GM21786 (cell line): ENCODE results near the gene ATG9B.

Source experiments
- ATAC-seq: cut with Tn5 transposase; IDR thresholded peaks from one replicate; pipeline ENCODE4 v1.9.1; 2021; ENCODE audit not compliant: unreplicated experiment

Gene ATG9B

DNA sequence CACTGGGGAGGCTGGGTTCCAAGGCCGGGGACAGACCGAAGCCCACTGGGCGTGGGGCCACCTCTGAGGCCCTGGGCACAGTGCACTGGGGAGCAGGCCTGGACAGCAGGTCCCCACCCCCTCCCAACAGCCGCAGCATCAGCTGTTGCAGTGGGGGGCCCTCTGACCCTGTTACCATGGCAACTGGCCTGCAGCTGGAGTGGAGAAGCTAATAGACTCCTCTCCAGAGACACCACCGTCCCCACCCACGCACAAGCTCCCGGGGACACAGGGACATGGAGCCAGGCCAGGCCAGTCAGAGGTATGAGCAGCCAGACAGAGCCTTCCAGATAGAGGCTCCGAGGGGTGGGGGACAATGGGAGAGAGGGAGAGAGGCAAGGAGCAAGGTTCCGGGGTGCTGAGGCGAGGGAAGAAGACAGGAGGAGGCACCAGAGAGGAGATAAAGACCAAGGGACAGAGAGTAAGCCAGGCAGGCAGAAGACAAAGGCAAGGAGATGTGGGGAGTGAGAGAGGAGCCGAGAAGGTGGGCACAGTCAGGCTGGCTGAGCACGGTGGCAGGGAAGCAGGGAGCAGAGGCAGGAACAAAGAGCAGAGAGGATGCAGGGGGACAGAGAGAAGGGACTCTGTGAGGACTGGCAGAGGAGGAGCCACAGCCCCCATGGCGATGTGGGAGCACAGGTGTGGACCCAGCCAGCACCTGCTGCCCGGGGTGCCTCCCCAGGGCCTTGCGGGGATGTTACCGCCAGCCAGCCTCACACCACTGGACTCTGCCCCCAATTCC, 52.9 kb downstream of the ATG9B start:
- no peak for ATAC-seq

GRCh38 chr7:150970424-150970823, 53.9 kb downstream of the ATG9B start:
- ATAC-seq, result no peak

DNA sequence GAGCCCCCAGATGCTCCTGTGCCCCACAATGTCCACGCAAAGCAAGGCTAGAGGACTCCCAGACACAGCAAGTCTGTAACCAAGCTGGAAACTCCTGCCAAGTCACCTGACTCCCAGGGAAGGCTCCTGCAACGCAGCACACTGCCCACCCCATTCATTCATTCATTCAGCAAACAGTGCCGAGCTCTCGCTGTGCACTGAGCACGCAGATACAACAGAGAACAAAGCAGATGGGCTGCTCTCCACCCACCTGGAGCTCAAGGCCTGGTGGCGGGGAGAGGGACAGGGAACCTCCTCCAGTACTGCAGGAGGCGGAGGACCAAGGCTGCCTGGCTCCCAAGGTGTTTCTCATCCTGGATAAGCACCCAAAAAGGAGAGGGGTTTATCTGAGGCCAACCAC, 54.8 kb downstream of the ATG9B start:
- no peak for ATAC-seq

- ATAC-seq, result no peak
Measured at GRCh38 chr7:150968734-150969372, 55.4 kb downstream of the ATG9B start.

- ATAC-seq, result no peak
Measured at GRCh38 chr7:150968056-150968733, 56.1 kb downstream of the ATG9B start.

- no peak for ATAC-seq
Measured at GRCh38 chr7:150967349-150967748, 56.9 kb downstream of the ATG9B start.

- ATAC-seq, result no peak
Measured at GRCh38 chr7:150966002-150966401, 58.3 kb downstream of the ATG9B start.

GRCh38 chr7:150965273-150965830, 58.9 kb downstream of the ATG9B start:
- no peak for ATAC-seq
